Osteocyte (in vitro differentiated cells): ENCODE results near the gene ATOH8. TPM values are rescaled to one million over a fixed set of nuclear protein-coding genes. Genes with fewer than 3 reads are reported as not detected.

Experiments
- DNase-seq: peaks from one replicate; pipeline ENCODE4 v3.0.0; 2021; ENCODE audit warnings: mixed read lengths; ENCODE audit not compliant: unreplicated experiment; ENCODE audit errors: extremely low spot score
- H3K27ac Mint-ChIP-seq: one replicate; pipeline ENCODE4 v1.8.0; 2021; ENCODE audit warnings: mild to moderate bottlenecking, mixed read lengths; ENCODE audit not compliant: unreplicated experiment
- H3K27me3 Mint-ChIP-seq: one replicate; pipeline ENCODE4 v1.8.0; 2021; ENCODE audit warnings: mixed read lengths; ENCODE audit not compliant: unreplicated experiment
- H3K36me3 Mint-ChIP-seq: one replicate; pipeline ENCODE4 v1.8.0; 2021; ENCODE audit warnings: mixed read lengths; ENCODE audit not compliant: unreplicated experiment
- H3K4me1 Mint-ChIP-seq: one replicate; pipeline ENCODE4 v1.8.0; 2021; ENCODE audit warnings: mixed read lengths; ENCODE audit not compliant: unreplicated experiment
- H3K4me3 Mint-ChIP-seq: one replicate; pipeline ENCODE4 v1.8.0; 2021; ENCODE audit warnings: mild to moderate bottlenecking, moderate library complexity, mixed read lengths; ENCODE audit not compliant: unreplicated experiment
- H3K9me3 Mint-ChIP-seq: one replicate; pipeline ENCODE4 v1.8.0; 2021; ENCODE audit warnings: mixed read lengths; ENCODE audit not compliant: unreplicated experiment
- CTCF ChIP-seq: fragments of 200-600 bp; sonication (generic); IDR thresholded peaks from 2 replicates; pipeline ENCODE4 v1.5.0; 2021; ENCODE audit warnings: antibody characterized with exemption, mild to moderate bottlenecking, moderate library complexity
- total RNA-seq: library from RNA; stranded (reverse); gene quantifications from 2 replicates; pipeline ENCODE4 v1.2.1, GENCODE V29; 2021

The ATOH8 gene
- total RNA-seq, 1 donor from 2014 or later, result 5.9 TPM

GRCh38 chr2:85813982-85814801, 60.4 kb downstream of the ATOH8 start:
- Mint-ChIP-seq H3K4me3 (no peak overlapping the region), H3K36me3 (no peaks in the 10 kb centered on the region), H3K27me3 (peaks cover 24% of the 10 kb centered on the region), H3K9me3 (no peaks in the 10 kb centered on the region), H3K4me1 (peaks cover 5% of the 10 kb centered on the region), H3K27ac (no peak overlapping the region)
- TF ChIP-seq CTCF, result peak; percentile 97
- DNase-seq, result peak; percentile 96

- H3K9me3 Mint-ChIP-seq, result no peaks in the 10 kb centered on the region
- H3K4me1 Mint-ChIP-seq, result peaks cover 5% of the 10 kb centered on the region
- H3K27me3 Mint-ChIP-seq, result peaks cover 30% of the 10 kb centered on the region
- no peak for TF ChIP-seq CTCF
- H3K4me3 Mint-ChIP-seq, result no peak overlapping the region
- no peaks in the 10 kb centered on the region for H3K36me3 Mint-ChIP-seq
- DNase-seq, result peak; percentile 60
- H3K27ac Mint-ChIP-seq, result no peak overlapping the region
These were observed 61.2 kb downstream of the ATOH8 start for GRCh38 chr2:85814802-85815550.

- Mint-ChIP-seq H3K27ac (no peak overlapping the region), H3K4me3 (no peak overlapping the region), H3K27me3 (peaks cover 47% of the 10 kb centered on the region), H3K9me3 (no peaks in the 10 kb centered on the region), H3K36me3 (no peaks in the 10 kb centered on the region), H3K4me1 (no peaks in the 10 kb centered on the region)
- DNase-seq, result peak; percentile 23
- no peak for TF ChIP-seq CTCF
These were observed 66.2 kb downstream of the ATOH8 start for GRCh38 chr2:85819811-85820510.

- Mint-ChIP-seq H3K27me3 (peaks cover 38% of the 10 kb centered on the region), H3K4me3 (no peak overlapping the region), H3K9me3 (no peaks in the 10 kb centered on the region), H3K27ac (no peak overlapping the region), H3K4me1 (peaks cover 5% of the 10 kb centered on the region), H3K36me3 (no peaks in the 10 kb centered on the region)
- peak; percentile 71 for DNase-seq
- no peak for TF ChIP-seq CTCF
These were observed 69.0 kb downstream of the ATOH8 start for GRCh38 chr2:85822766-85823165.
